ENCODE data around the gene SLC22A5.

Gene SLC22A5

DNA sequence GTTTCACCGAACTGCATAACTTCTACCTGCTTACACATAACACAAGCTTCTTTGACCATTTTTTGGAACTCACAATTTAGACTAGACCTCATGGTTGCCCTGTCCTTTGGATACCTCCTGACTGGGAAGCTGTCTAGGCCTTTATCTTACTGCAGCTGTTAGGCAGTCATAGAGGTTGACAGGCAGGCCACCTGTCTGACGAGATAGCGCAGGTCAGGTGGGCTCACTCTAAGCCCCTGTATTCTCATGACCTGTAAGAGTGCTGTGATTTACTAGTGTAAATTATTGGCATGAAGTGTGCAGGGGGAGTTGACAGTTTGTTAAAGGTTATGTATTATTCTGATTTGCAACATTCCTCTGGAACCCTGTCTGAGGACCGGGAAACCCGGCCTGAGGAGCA, 46.3 kb upstream of the SLC22A5 start:
- no peak overlapping the region for H4K91ac ChIP-seq (ENCODE audit: low read length)
- H3K23ac ChIP-seq (ENCODE audit: low read length in 2 of 2): no peak overlapping the region
- no peak overlapping the region for H3K4me3 ChIP-seq (ENCODE audit: insufficient read depth in 1 of 2, low read depth in 1 of 2, low read length in 2 of 2)
- H2AFZ ChIP-seq (ENCODE audit: low read depth, low read length): no peak overlapping the region
- no peak for DNase-seq
- H2BK12ac ChIP-seq (ENCODE audit: low read length in 2 of 2): no peak overlapping the region
- H2BK120ac ChIP-seq (ENCODE audit: low read depth, low read length): no peak overlapping the region
- H3K27ac ChIP-seq (ENCODE audit: low read length, poor library complexity, severe bottlenecking): no peak overlapping the region
- no peak overlapping the region for H3K4me2 ChIP-seq (ENCODE audit: low read length, poor library complexity, severe bottlenecking)
- H3K79me1 ChIP-seq (replicated peaks; ENCODE audit: low read length, poor library complexity, severe bottlenecking): peaks cover 1% of the 10 kb centered on the region
- no peak overlapping the region for H3K14ac ChIP-seq (ENCODE audit: low read length in 2 of 2)
- H2BK15ac ChIP-seq (ENCODE audit: low read depth, poor library complexity, severe bottlenecking): no peak overlapping the region
- H3K9me3 ChIP-seq (ENCODE audit: control insufficient read depth, low read length): no peaks in the 10 kb centered on the region
- 86% methylated on average over 5 of the region's 5 CpGs for WGBS
- H4K8ac ChIP-seq (ENCODE audit: low read length): no peak overlapping the region
- no peaks in the 10 kb centered on the region for H3K27me3 ChIP-seq (ENCODE audit: control insufficient read depth in 1 of 2, insufficient read depth in 1 of 2, low read length in 2 of 2)
- H3K4ac ChIP-seq (ENCODE audit: low read depth in 1 of 2, low read length in 2 of 2): no peak overlapping the region
- H3K36me3 ChIP-seq (ENCODE audit: control insufficient read depth in 1 of 2, insufficient read depth in 2 of 2, low read depth in 1 of 2, low read length in 2 of 2): peaks cover 11 to 14% of the 10 kb centered on the region in 2 experiments
- no peak overlapping the region for H2AK5ac ChIP-seq (ENCODE audit: low read length, severe bottlenecking)
- H2BK5ac ChIP-seq (ENCODE audit: low read depth, low read length, poor library complexity, severe bottlenecking): no peak overlapping the region
- H3K9ac ChIP-seq (ENCODE audit: low read length): no peak overlapping the region
- H3K18ac ChIP-seq (ENCODE audit: low read depth in 1 of 2, low read length in 2 of 2): no peak overlapping the region
- peaks cover 16% of the 10 kb centered on the region for H3K4me1 ChIP-seq (ENCODE audit: control insufficient read depth, insufficient read depth, low read depth, low read length)

GRCh38 chr5:132325691-132326090, 43.8 kb upstream of the SLC22A5 start:
- H3K23ac ChIP-seq (ENCODE audit: low read length in 2 of 2): no peak overlapping the region
- H2AK5ac ChIP-seq (ENCODE audit: low read length, severe bottlenecking): no peak overlapping the region
- H3K18ac ChIP-seq (ENCODE audit: low read depth in 1 of 2, low read length in 2 of 2): no peak overlapping the region
- no peak overlapping the region for H3K27ac ChIP-seq (ENCODE audit: low read length, poor library complexity, severe bottlenecking)
- H3K36me3 ChIP-seq (ENCODE audit: control insufficient read depth in 1 of 2, insufficient read depth in 2 of 2, low read depth in 1 of 2, low read length in 2 of 2): peaks cover 15 to 27% of the 10 kb centered on the region in 2 experiments
- H2AFZ ChIP-seq (ENCODE audit: low read depth, low read length): no peak overlapping the region
- H3K4me3 ChIP-seq (ENCODE audit: insufficient read depth in 1 of 2, low read depth in 1 of 2, low read length in 2 of 2): no peak overlapping the region
- H3K4me2 ChIP-seq (ENCODE audit: low read length, poor library complexity, severe bottlenecking): no peak overlapping the region
- 87% methylated on average over 4 of the region's 4 CpGs for WGBS
- H2BK12ac ChIP-seq (ENCODE audit: low read length in 2 of 2): no peak overlapping the region
- H2BK5ac ChIP-seq (ENCODE audit: low read depth, low read length, poor library complexity, severe bottlenecking): no peak overlapping the region
- peaks cover 3% of the 10 kb centered on the region for H3K79me1 ChIP-seq (replicated peaks; ENCODE audit: low read length, poor library complexity, severe bottlenecking)
- no peaks in the 10 kb centered on the region for H3K9me3 ChIP-seq (ENCODE audit: control insufficient read depth, low read length)
- H3K9ac ChIP-seq (ENCODE audit: low read length): no peak overlapping the region
- no peak for DNase-seq
- peaks cover 10% of the 10 kb centered on the region for H3K4me1 ChIP-seq (ENCODE audit: control insufficient read depth, insufficient read depth, low read depth, low read length)
- no peak overlapping the region for H3K14ac ChIP-seq (ENCODE audit: low read length in 2 of 2)
- H4K8ac ChIP-seq (ENCODE audit: low read length): no peak overlapping the region
- H2BK15ac ChIP-seq (ENCODE audit: low read depth, poor library complexity, severe bottlenecking): no peak overlapping the region
- H4K91ac ChIP-seq (ENCODE audit: low read length): no peak overlapping the region
- H3K27me3 ChIP-seq (ENCODE audit: control insufficient read depth in 1 of 2, insufficient read depth in 1 of 2, low read length in 2 of 2): no peaks in the 10 kb centered on the region
- no peak overlapping the region for H3K4ac ChIP-seq (ENCODE audit: low read depth in 1 of 2, low read length in 2 of 2)
- H2BK120ac ChIP-seq (ENCODE audit: low read depth, low read length): no peak overlapping the region

GRCh38 chr5:132327252-132327955, 42.1 kb upstream of the SLC22A5 start:
- H2BK120ac ChIP-seq (ENCODE audit: low read depth, low read length): no peak overlapping the region

DNA sequence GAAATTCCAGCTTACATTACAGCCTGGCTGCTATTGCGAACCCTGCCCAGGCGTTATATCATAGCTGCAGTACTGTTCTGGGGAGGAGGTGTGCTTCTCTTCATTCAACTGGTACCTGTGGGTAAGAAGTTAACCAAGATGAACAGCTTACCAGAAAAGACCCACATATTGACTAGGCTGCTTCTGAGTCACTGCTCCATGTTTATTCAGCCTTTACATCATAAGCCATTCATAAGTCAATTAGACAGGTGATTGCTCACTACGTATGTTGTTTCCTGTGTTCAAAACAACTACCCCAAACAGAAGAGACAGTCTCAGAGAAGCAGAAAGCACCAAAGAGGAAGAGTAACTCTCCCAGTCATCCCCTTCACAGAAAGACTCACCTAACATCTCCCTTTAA, 34.7 kb upstream of the SLC22A5 start:
- Histone ChIP-seq H3K9ac (ENCODE audit: low read length) (no peak overlapping the region), H2BK120ac (ENCODE audit: low read depth, low read length) (no peak overlapping the region), H3K4me2 (ENCODE audit: low read length, poor library complexity, severe bottlenecking) (no peak overlapping the region), H2AK5ac (ENCODE audit: low read length, severe bottlenecking) (no peak overlapping the region), H3K36me3 (ENCODE audit: control insufficient read depth in 1 of 2, insufficient read depth in 2 of 2, low read depth in 1 of 2, low read length in 2 of 2) (peaks cover 6 to 64% of the 10 kb centered on the region in 2 experiments), H3K18ac (ENCODE audit: low read depth in 1 of 2, low read length in 2 of 2) (no peak overlapping the region), H3K9me3 (ENCODE audit: control insufficient read depth, low read length) (no peaks in the 10 kb centered on the region), H4K8ac (ENCODE audit: low read length) (no peak overlapping the region), H2BK12ac (ENCODE audit: low read length in 2 of 2) (no peak overlapping the region), H3K14ac (ENCODE audit: low read length in 2 of 2) (no peak overlapping the region), H4K91ac (ENCODE audit: low read length) (no peak overlapping the region), H3K4ac (ENCODE audit: low read depth in 1 of 2, low read length in 2 of 2) (no peak overlapping the region), H3K27me3 (ENCODE audit: control insufficient read depth in 1 of 2, insufficient read depth in 1 of 2, low read length in 2 of 2) (no peaks in the 10 kb centered on the region), H2BK5ac (ENCODE audit: low read depth, low read length, poor library complexity, severe bottlenecking) (no peak overlapping the region), H3K4me1 (ENCODE audit: control insufficient read depth, insufficient read depth, low read depth, low read length) (no peaks in the 10 kb centered on the region), H2BK15ac (ENCODE audit: low read depth, poor library complexity, severe bottlenecking) (no peak overlapping the region), H3K27ac (ENCODE audit: low read length, poor library complexity, severe bottlenecking) (no peak overlapping the region), H3K23ac (ENCODE audit: low read length in 2 of 2) (no peak overlapping the region), H3K79me1 (replicated peaks; ENCODE audit: low read length, poor library complexity, severe bottlenecking) (peaks cover 2% of the 10 kb centered on the region), H2AFZ (ENCODE audit: low read depth, low read length) (no peak overlapping the region), H3K4me3 (ENCODE audit: insufficient read depth in 1 of 2, low read depth in 1 of 2, low read length in 2 of 2) (no peak overlapping the region)
- peak; percentile 18 for DNase-seq
- WGBS: 71% methylated on average over 3 of the region's 3 CpGs

More at GRCh38 chr5:132327252-132327955, 42.1 kb upstream of the SLC22A5 start:
- Histone ChIP-seq H2BK12ac (ENCODE audit: low read length in 2 of 2) (no peak overlapping the region), H3K9ac (ENCODE audit: low read length) (peak overlapping the region; percentile 1), H4K8ac (ENCODE audit: low read length) (no peak overlapping the region), H3K4me2 (ENCODE audit: low read length, poor library complexity, severe bottlenecking) (no peak overlapping the region), H3K9me3 (ENCODE audit: control insufficient read depth, low read length) (no peaks in the 10 kb centered on the region), H3K23ac (ENCODE audit: low read length in 2 of 2) (no peak overlapping the region), H3K27me3 (ENCODE audit: control insufficient read depth in 1 of 2, insufficient read depth in 1 of 2, low read length in 2 of 2) (no peaks in the 10 kb centered on the region), H3K4ac (ENCODE audit: low read depth in 1 of 2, low read length in 2 of 2) (no peak overlapping the region), H2BK5ac (ENCODE audit: low read depth, low read length, poor library complexity, severe bottlenecking) (no peak overlapping the region), H3K18ac (ENCODE audit: low read depth in 1 of 2, low read length in 2 of 2) (no peak overlapping the region), H2AFZ (ENCODE audit: low read depth, low read length) (no peak overlapping the region), H3K36me3 (ENCODE audit: control insufficient read depth in 1 of 2, insufficient read depth in 2 of 2, low read depth in 1 of 2, low read length in 2 of 2) (peaks cover 12 to 36% of the 10 kb centered on the region in 2 experiments), H3K27ac (ENCODE audit: low read length, poor library complexity, severe bottlenecking) (peak overlapping the region; percentile 20), H2BK15ac (ENCODE audit: low read depth, poor library complexity, severe bottlenecking) (no peak overlapping the region), H4K91ac (ENCODE audit: low read length) (no peak overlapping the region), H3K4me1 (ENCODE audit: control insufficient read depth, insufficient read depth, low read depth, low read length) (peaks cover 6% of the 10 kb centered on the region), H3K4me3 (ENCODE audit: insufficient read depth in 1 of 2, low read depth in 1 of 2, low read length in 2 of 2) (no peak overlapping the region), H3K79me1 (replicated peaks; ENCODE audit: low read length, poor library complexity, severe bottlenecking) (peaks cover 3% of the 10 kb centered on the region), H3K14ac (ENCODE audit: low read length in 2 of 2) (no peak overlapping the region), H2AK5ac (ENCODE audit: low read length, severe bottlenecking) (no peak overlapping the region)
- no peak for DNase-seq
- WGBS: 100% methylated on average over 2 of the region's 2 CpGs

Data from mesenchymal stem cell (in vitro differentiated cells and primary cell).